ENCODE measurements around the gene GGACT. TPM values are rescaled to one million over a fixed set of nuclear protein-coding genes. Genes with fewer than 3 reads are reported as not detected.

The GGACT gene
- polyA plus RNA-seq, 1 donor from 2014 or later, result 1.7 TPM

GRCh38 chr13:100589178-100589725 lies 663 bp upstream of the GGACT start:
- H3K9me2 ChIP-seq (ENCODE audit: insufficient read depth, low read length), result no peaks in the 10 kb centered on the region
- TF ChIP-seq TAF1 (IDR thresholded peaks at IDR 0.05; ENCODE audit: low read depth) (no peak), EP300 (conservative IDR thresholded peaks at IDR 0.05; ENCODE audit: poor library complexity, severe bottlenecking) (no peak), SMC3 (conservative IDR thresholded peaks at IDR 0.05; ENCODE audit: poor library complexity) (no peak), MXI1 (conservative IDR thresholded peaks at IDR 0.05; ENCODE audit: poor library complexity, severe bottlenecking) (no peak), RAD21 (conservative IDR thresholded peaks at IDR 0.05) (no peak), POLR2AphosphoS5 (IDR thresholded peaks at IDR 0.05) (no peak), CTCF (IDR thresholded peaks at IDR 0.05; ENCODE audit: poor library complexity, severe bottlenecking) (no peak), EZH2 (IDR thresholded peaks at IDR 0.05; ENCODE audit: borderline replicate concordance, insufficient read depth, low read length, poor library complexity, severe bottlenecking) (no peak), REST (IDR thresholded peaks at IDR 0.05; ENCODE audit: borderline replicate concordance) (no peak)
- no peak overlapping the region for H3K27ac ChIP-seq (ENCODE audit: low read length)
- H2AFZ ChIP-seq (ENCODE audit: low read depth, low read length), result no peak overlapping the region
- peaks cover 3% of the 10 kb centered on the region for H3K27me3 ChIP-seq (ENCODE audit: insufficient read depth, low read depth, low read length)
- H3K9me3 ChIP-seq (ENCODE audit: low read length), result no peaks in the 10 kb centered on the region
- peak overlapping the region; percentile 46 for H3K4me3 ChIP-seq (ENCODE audit: low read length)
- no peaks in the 10 kb centered on the region for H4K20me1 ChIP-seq (ENCODE audit: insufficient read depth)
- no peaks in the 10 kb centered on the region for H3F3A ChIP-seq (ENCODE audit: insufficient read depth, low read length, poor library complexity, severe bottlenecking)
- no peak overlapping the region for H3K9ac ChIP-seq (ENCODE audit: low read length)
- no peaks in the 10 kb centered on the region for H3K36me3 ChIP-seq (ENCODE audit: insufficient read depth, low read length)
- no peak overlapping the region for H3K4me2 ChIP-seq (ENCODE audit: low read length)
- H3K79me2 ChIP-seq (replicated peaks; ENCODE audit: insufficient read depth, low read length), result no peaks in the 10 kb centered on the region

GRCh38 chr13:100584896-100585295 lies 3.7 kb downstream of the GGACT start:
- Histone ChIP-seq H4K20me1 (ENCODE audit: insufficient read depth) (no peaks in the 10 kb centered on the region), H3K9me3 (ENCODE audit: low read length) (peaks cover 9% of the 10 kb centered on the region), H2AFZ (ENCODE audit: low read depth, low read length) (no peak overlapping the region), H3K9ac (ENCODE audit: low read length) (no peak overlapping the region), H3K27ac (ENCODE audit: low read length) (no peak overlapping the region), H3K4me2 (ENCODE audit: low read length) (no peak overlapping the region), H3K4me3 (ENCODE audit: low read length) (no peak overlapping the region), H3K36me3 (ENCODE audit: insufficient read depth, low read length) (no peaks in the 10 kb centered on the region), H3F3A (ENCODE audit: insufficient read depth, low read length, poor library complexity, severe bottlenecking) (no peaks in the 10 kb centered on the region), H3K79me2 (replicated peaks; ENCODE audit: insufficient read depth, low read length) (no peaks in the 10 kb centered on the region), H3K27me3 (ENCODE audit: insufficient read depth, low read depth, low read length) (peaks cover 3% of the 10 kb centered on the region), H3K9me2 (ENCODE audit: insufficient read depth, low read length) (no peaks in the 10 kb centered on the region)
- TF ChIP-seq REST (IDR thresholded peaks at IDR 0.05; ENCODE audit: borderline replicate concordance), result no peak
- no peak for TF ChIP-seq EZH2 (IDR thresholded peaks at IDR 0.05; ENCODE audit: borderline replicate concordance, insufficient read depth, low read length, poor library complexity, severe bottlenecking)
- TF ChIP-seq MXI1 (conservative IDR thresholded peaks at IDR 0.05; ENCODE audit: poor library complexity, severe bottlenecking), result no peak
- no peak for TF ChIP-seq RAD21 (conservative IDR thresholded peaks at IDR 0.05)
- no peak for TF ChIP-seq EP300 (conservative IDR thresholded peaks at IDR 0.05; ENCODE audit: poor library complexity, severe bottlenecking)
- no peak for TF ChIP-seq POLR2AphosphoS5 (IDR thresholded peaks at IDR 0.05)
- TF ChIP-seq TAF1 (IDR thresholded peaks at IDR 0.05; ENCODE audit: low read depth), result no peak
- no peak for TF ChIP-seq CTCF (IDR thresholded peaks at IDR 0.05; ENCODE audit: poor library complexity, severe bottlenecking)
- no peak for TF ChIP-seq SMC3 (conservative IDR thresholded peaks at IDR 0.05; ENCODE audit: poor library complexity)

Data from neural cell (in vitro differentiated cells).